Stomach smooth muscle (tissue), 2 donors: ENCODE measurements around the gene IKBKE.

Source experiments
- H3K27ac ChIP-seq: one replicate; pipeline ENCODE4 v1.7.0; 2013; ENCODE audit warnings: mild to moderate bottlenecking, low read length, inconsistent platforms
- H3K27me3 ChIP-seq, 2 donors: one replicate each; pipeline ENCODE4 v1.7.0; 2013; ENCODE audit warnings: low read length in 2 of 2; ENCODE audit not compliant: insufficient read depth in 2 of 2, control insufficient read depth in 1 of 2
- H3K36me3 ChIP-seq, 2 donors: one replicate each; pipeline ENCODE4 v1.7.0; 2013; ENCODE audit warnings: low read length in 2 of 2; ENCODE audit not compliant: control insufficient read depth in 2 of 2, insufficient read depth in 2 of 2
- H3K4me1 ChIP-seq: one replicate; pipeline ENCODE4 v1.7.0; 2013; ENCODE audit warnings: low read length; ENCODE audit not compliant: control insufficient read depth, insufficient read depth
- H3K4me3 ChIP-seq, 2 donors: one replicate each; pipeline ENCODE4 v1.7.0; 2013; ENCODE audit warnings: low read length in 2 of 2
- H3K9ac ChIP-seq, 2 donors: one replicate each; pipeline ENCODE4 v1.7.0; 2013; ENCODE audit warnings: low read length in 2 of 2, mild to moderate bottlenecking in 1 of 2
- H3K9me3 ChIP-seq, 2 donors: one replicate each; pipeline ENCODE4 v1.7.0; 2013; ENCODE audit warnings: low read length in 2 of 2; ENCODE audit not compliant: control insufficient read depth in 2 of 2
- donor health status: healthy.
- donor health status: Pancreatic carcinoma.

Gene IKBKE

DNA sequence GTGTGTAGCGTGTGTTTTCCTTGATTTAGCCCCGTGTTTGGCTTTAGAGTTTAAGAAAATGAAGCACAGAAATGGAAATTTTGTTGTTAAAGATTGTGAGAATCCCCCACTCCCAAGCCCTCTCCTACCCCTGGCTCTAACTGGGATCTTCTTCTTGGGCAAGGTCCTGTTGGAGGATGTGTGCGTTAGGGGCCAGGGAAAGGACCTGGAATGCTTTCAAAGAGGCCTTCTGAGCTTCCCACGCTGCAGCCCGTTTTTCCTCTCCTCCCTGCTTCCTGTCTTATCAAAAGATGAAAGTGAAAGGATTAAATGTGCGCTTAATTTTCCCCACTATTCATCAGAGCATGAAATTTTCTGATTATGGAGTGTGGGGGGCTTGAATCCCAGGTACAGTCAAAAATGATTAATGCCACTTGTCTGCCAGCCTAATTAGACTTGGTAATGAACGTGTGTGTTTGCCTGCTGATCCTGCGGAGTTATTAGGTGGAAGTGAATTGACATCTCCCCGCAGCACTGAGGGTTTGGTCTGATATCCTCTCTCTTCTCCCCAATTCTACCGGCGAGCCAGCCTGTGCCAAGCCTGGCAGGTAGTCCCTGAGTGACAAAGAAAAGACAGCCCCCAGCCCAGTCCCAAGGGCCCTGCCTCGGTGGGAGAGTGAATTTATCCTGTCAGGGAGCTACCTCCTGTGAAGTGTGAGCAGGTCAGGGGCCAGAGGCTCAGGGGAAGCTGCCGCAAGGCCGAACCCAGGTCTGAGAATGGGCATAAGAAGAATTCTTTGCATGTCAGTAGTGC, 42.0 kb downstream of the IKBKE start:
- Histone ChIP-seq H3K4me3 (no peak overlapping the region), H3K27me3 (peaks cover 11 to 23% of the 10 kb centered on the region in 2 donors), H3K36me3 (no peaks in the 10 kb centered on the region), H3K9ac (no peak overlapping the region), H3K27ac (no peak overlapping the region), H3K4me1 (peaks cover 24% of the 10 kb centered on the region), H3K9me3 (no peaks in the 10 kb centered on the region)

DNA sequence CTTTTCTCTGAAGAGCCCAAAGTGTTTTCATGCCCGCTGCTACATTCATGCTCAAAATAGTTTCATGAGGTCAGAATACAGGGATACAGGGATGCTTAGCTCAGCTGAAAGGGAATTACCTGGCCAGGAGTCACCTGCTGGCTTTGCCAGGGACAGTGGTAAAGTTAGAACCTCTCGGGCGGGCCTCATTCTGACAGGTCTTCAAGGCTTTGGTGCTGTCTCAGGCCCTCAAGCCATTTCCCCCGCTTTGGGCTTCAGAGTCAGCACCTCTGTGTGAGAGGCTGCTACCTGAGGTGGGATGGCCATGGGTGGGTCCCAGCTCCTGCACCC, 42.5 kb downstream of the IKBKE start:
- H3K4me1 ChIP-seq = peaks cover 20% of the 10 kb centered on the region

DNA sequence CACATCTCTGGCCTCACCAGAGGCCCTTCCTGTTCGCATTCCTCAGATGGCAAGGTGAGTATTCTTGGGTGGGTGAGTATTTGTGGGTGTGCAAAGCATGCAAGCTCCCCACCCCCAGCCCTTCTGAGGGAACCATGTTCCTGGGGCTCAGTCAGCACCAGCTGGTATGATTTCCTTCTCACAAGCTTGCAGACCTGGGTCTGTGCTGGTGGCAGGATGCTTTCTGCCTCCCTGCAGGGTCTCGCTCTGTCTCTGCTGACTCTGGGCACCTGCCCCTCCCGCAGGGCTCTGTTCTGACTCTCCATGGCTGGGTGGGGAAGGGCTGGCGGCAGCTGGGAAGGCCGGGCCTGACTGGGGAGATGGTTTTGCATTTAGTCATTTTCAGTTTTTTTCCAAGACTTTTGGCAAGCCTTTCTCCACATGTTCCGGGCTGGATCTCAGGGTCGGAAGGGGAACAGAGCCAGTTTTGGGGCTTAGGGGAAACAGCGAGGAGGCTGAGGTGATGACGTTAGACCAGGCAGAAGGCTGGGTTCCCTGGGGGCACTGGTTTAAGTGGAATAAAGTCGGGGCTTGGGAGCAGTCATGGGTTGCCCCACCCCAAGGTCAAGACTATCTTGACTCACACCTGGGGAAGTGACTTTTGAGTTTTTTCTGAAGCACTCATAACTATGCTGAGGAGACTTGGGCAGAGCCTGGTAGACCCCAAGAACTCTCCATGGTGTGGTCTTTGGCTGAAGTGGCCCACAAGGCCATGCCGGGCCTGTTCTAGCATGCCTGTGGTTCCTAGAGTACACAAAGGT, 43.2 kb downstream of the IKBKE start:
- Histone ChIP-seq H3K27ac (no peak overlapping the region), H3K9me3 (no peaks in the 10 kb centered on the region), H3K9ac (no peak overlapping the region), H3K36me3 (no peaks in the 10 kb centered on the region), H3K27me3 (peaks cover 7 to 11% of the 10 kb centered on the region in 2 donors), H3K4me3 (no peak overlapping the region), H3K4me1 (peaks cover 14% of the 10 kb centered on the region)

More for the DNA sequence above, 42.5 kb downstream of the IKBKE start:
- H3K9me3 ChIP-seq = no peaks in the 10 kb centered on the region
- no peak overlapping the region for H3K27ac ChIP-seq
- no peak overlapping the region for H3K9ac ChIP-seq
- peaks cover 11 to 18% of the 10 kb centered on the region in 2 donors for H3K27me3 ChIP-seq
- H3K4me3 ChIP-seq = no peak overlapping the region
- H3K36me3 ChIP-seq = no peaks in the 10 kb centered on the region

DNA sequence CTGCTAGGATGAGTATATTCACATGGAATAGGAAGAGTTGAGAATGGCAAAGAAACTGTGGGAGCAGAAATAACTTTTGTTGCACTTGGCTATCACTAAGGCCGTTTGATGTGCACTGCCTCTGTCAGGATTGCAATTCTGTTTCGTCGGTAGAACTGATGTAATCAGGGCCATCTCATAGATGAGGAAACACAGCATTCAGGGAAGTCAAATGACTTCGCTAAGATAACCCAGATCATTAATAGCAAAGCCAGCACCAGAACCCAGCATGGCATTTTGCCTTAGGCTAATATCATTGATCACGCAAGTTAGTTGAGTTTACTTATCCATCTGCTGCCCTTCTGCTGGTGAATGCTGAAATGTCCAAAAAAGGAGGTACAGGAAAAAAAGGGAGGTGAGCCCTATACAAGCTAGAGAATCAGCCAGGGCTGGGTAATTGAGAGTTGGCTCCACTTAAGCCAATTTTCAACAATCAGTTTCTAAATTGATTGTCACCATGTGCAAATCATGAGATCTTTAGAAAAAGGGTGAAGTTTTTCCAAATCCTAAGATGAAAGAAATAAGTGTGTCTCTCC, 44.6 kb downstream of the IKBKE start:
- H3K9ac ChIP-seq = no peak overlapping the region
- H3K27me3 ChIP-seq = peaks cover 2 to 5% of the 10 kb centered on the region in 2 donors
- H3K27ac ChIP-seq = no peak overlapping the region
- no peak overlapping the region for H3K4me3 ChIP-seq
- H3K4me1 ChIP-seq = peaks cover 13% of the 10 kb centered on the region
- no peaks in the 10 kb centered on the region for H3K9me3 ChIP-seq
- H3K36me3 ChIP-seq = no peaks in the 10 kb centered on the region

DNA sequence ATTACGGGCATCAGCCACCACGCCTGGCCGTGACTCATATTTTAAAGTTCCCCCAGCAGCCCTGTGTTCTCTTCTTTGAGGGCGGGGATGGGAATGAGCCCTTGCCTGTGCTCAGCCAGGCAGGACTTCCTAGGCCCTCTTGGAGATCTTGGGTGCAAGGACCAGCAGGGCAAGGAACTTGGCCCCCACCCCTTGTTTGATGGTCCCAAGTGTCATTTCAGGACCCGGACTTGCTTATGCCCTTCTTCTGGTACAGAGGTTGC, 46.4 kb downstream of the IKBKE start:
- no peak overlapping the region for H3K4me3 ChIP-seq
- H3K27ac ChIP-seq = no peak overlapping the region
- no peaks in the 10 kb centered on the region for H3K9me3 ChIP-seq
- H3K27me3 ChIP-seq = no peaks in the 10 kb centered on the region
- H3K9ac ChIP-seq = no peak overlapping the region
- H3K36me3 ChIP-seq = no peaks in the 10 kb centered on the region
- H3K4me1 ChIP-seq = peaks cover 13% of the 10 kb centered on the region

DNA sequence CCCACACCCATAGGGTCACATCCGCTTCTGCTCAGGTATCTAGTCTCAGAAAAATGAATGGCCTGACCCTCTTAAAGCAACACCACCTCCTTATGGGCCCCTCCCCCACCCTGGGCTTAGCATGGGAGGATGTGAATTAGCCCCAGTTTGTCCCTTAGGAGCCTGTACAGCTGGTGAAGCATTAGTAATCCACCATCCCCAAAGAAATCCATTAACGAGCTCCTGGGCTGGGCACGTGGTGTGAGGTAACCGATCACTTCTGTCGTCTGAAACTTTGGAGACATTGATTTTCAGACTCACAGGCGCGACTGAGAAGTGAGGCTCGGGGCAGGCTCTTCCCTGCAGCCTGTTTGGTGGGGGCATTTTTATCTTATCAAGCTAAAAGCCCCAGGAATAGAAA, 47.5 kb downstream of the IKBKE start:
- H3K9me3 ChIP-seq = no peaks in the 10 kb centered on the region
- H3K4me1 ChIP-seq = peaks cover 13% of the 10 kb centered on the region
- H3K4me3 ChIP-seq = no peak overlapping the region
- H3K9ac ChIP-seq = no peak overlapping the region
- no peak overlapping the region for H3K27ac ChIP-seq
- H3K27me3 ChIP-seq = no peaks in the 10 kb centered on the region
- no peaks in the 10 kb centered on the region for H3K36me3 ChIP-seq

DNA sequence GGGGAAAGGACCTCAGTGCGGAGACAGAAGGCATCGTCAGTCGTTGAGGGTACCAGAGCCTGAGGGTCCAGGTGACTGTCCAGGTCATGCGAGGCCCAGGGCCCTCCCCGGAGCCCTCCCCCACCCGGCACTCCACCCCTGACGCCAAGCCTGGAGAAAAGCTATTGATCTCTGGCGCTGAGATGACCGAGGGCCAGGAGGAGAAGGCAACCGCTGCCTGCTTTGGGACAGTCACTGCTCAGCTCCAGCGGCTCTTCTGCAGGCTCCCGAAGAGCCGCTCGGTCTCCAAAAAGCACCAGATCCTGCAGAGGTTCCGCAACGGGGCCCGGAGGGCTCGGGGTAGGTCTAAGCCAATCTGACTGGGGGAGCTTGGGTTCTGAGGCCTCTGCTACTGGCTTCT, 47.9 kb downstream of the IKBKE start:
- Histone ChIP-seq H3K27ac (no peak overlapping the region), H3K9me3 (no peaks in the 10 kb centered on the region), H3K4me3 (no peak overlapping the region), H3K4me1 (peaks cover 11% of the 10 kb centered on the region), H3K36me3 (no peaks in the 10 kb centered on the region), H3K9ac (no peak overlapping the region), H3K27me3 (no peaks in the 10 kb centered on the region)

DNA sequence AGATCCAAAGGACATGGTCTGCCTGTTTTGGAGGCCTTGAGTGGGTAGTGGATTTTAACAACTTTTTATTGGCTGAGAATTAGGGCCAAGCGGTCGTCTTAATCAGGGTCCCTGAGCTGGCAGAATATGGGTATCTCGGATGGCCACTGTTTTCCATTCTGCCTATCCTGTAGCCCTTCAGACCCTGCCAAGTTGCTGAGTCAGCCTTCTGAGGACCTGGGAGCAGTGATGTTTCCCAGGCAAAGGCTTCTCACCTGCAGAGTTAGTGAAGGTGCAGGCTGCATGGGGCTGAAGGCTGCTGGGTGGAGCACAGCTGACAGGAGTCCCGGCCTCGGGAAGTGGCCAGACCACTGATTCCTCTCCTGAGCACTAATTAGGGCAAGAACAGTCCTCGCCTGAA, 48.5 kb downstream of the IKBKE start:
- Histone ChIP-seq H3K9ac (no peak overlapping the region), H3K9me3 (no peaks in the 10 kb centered on the region), H3K36me3 (no peaks in the 10 kb centered on the region), H3K4me1 (peaks cover 5% of the 10 kb centered on the region), H3K27ac (no peak overlapping the region), H3K27me3 (no peaks in the 10 kb centered on the region), H3K4me3 (no peak overlapping the region)

DNA sequence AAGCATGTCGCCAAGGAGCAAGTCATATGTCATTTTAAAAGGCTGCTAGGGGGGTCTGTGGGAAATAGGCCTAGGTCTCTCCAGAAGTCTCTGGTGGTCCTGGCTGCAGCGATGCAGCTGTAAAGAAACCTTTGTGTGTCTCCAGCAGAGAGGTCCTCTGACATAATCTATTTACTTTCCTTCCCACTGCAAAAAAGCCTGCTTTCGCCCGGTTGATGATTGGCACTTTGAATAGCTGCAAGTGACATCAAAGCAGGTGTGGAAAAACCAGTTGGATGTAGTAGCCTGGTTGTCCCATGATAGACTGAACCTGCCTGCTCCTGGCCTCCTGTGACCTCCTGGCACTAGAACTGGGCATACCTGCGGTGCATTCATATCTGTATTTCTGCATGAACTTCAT, 50.9 kb downstream of the IKBKE start:
- Histone ChIP-seq H3K27me3 (no peaks in the 10 kb centered on the region), H3K9me3 (no peaks in the 10 kb centered on the region), H3K27ac (no peak overlapping the region), H3K4me1 (no peaks in the 10 kb centered on the region), H3K4me3 (no peak overlapping the region), H3K9ac (no peak overlapping the region), H3K36me3 (no peaks in the 10 kb centered on the region)

DNA sequence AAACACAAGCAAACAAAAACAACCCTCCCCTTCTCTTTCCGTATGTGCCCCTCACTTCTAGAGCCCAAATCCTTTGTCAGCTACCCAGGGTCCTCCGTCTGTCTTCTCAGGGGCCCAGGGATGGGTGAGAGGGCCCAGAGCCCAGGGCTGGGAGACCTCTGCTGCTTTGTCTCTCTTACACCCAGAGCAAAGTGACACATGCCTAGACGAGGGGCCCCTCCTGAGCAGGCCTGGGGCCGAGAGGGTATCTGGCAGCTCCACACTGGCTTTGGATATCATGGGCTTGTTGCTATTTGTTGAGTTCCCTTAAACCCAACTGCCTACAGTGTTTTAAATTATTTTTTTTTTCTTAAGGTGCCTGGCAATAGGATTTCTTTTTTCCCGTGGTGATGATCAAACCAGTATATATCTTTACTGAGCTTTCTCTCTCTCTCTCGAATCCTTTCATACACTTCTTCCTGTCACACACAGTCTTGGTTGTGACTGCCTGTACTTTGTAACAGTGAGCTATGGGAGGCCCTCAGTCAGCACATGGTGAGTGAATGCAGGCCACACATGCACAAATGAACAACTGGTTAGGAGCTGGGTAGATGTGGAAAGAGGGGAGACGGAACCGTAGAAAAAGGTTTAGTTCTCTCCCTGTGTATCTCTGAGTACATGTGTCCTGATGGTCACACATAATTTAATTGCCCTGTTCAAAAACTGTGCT, 51.6 kb downstream of the IKBKE start:
- H3K27ac ChIP-seq = no peak overlapping the region
- no peaks in the 10 kb centered on the region for H3K36me3 ChIP-seq
- no peaks in the 10 kb centered on the region for H3K27me3 ChIP-seq
- no peak overlapping the region for H3K4me3 ChIP-seq
- H3K9me3 ChIP-seq = no peaks in the 10 kb centered on the region
- no peak overlapping the region for H3K9ac ChIP-seq
- no peaks in the 10 kb centered on the region for H3K4me1 ChIP-seq
